ENCODE data around the gene SLC66A2. TPM values are rescaled to one million over a fixed set of nuclear protein-coding genes. Genes with fewer than 3 reads are reported as not detected.

SLC66A2 gene
- total RNA-seq, 4 donors from 2014 or later: 93.5 to 193 (median 100) TPM

GRCh38 chr18:79911344-79912270 lies 39.8 kb downstream of the SLC66A2 start:
- H3K36me3 ChIP-seq: peaks cover 10 to 24% of the 10 kb centered on the region in 2 donors
- TF ChIP-seq POLR2A (IDR thresholded peaks at IDR 0.05) (no peak), CTCF (IDR thresholded peaks at IDR 0.05) (no peak)
- H3K9me3 ChIP-seq: no peaks in the 10 kb centered on the region
- H3K4me3 ChIP-seq (replicated peaks in 1 of 3): no peak overlapping the region
- DNase-seq: no peak
- 71 to 72% methylated on average over 17 to 27 of the region's 29 CpGs for WGBS, 2 donors
- H3K27ac ChIP-seq: no peak overlapping the region
- H3K4me1 ChIP-seq: no peaks in the 10 kb centered on the region
- intact Hi-C loops (cut with DNase I): no loop called here
- no peaks in the 10 kb centered on the region for H3K27me3 ChIP-seq

- Histone ChIP-seq H3K4me3 (replicated peaks in 1 of 3) (no peak overlapping the region), H3K27ac (no peak overlapping the region), H3K4me1 (no peaks in the 10 kb centered on the region), H3K36me3 (peaks cover 10 to 19% of the 10 kb centered on the region in 2 donors), H3K9me3 (no peaks in the 10 kb centered on the region), H3K27me3 (no peaks in the 10 kb centered on the region)
- 73 to 84% methylated on average over 8 to 9 of the region's 16 CpGs for WGBS, 2 donors
- no peak for TF ChIP-seq POLR2A (IDR thresholded peaks at IDR 0.05)
- no peak for TF ChIP-seq CTCF (IDR thresholded peaks at IDR 0.05)
- intact Hi-C loops (cut with DNase I): no loop called here
- DNase-seq: no peak
Measured at GRCh38 chr18:79910563-79911343, 40.7 kb downstream of the SLC66A2 start.

GRCh38 chr18:79906706-79907105 lies 44.7 kb downstream of the SLC66A2 start:
- WGBS, 2 donors: 99 to 100% methylated on average over 2 of the region's 2 CpGs
- no peak for TF ChIP-seq CTCF (IDR thresholded peaks at IDR 0.05)
- TF ChIP-seq POLR2A (IDR thresholded peaks at IDR 0.05): no peak
- Histone ChIP-seq H3K27ac (no peak overlapping the region), H3K4me1 (no peaks in the 10 kb centered on the region), H3K9me3 (no peaks in the 10 kb centered on the region), H3K4me3 (replicated peaks in 1 of 3) (no peak overlapping the region), H3K27me3 (no peaks in the 10 kb centered on the region), H3K36me3 (peaks cover 17 to 18% of the 10 kb centered on the region in 2 donors)
- intact Hi-C loops (cut with DNase I): no loop called here
- no peak for DNase-seq

GRCh38 chr18:79905993-79906392 lies 45.5 kb downstream of the SLC66A2 start:
- Histone ChIP-seq H3K9me3 (no peaks in the 10 kb centered on the region), H3K27ac (no peak overlapping the region), H3K4me3 (replicated peaks in 1 of 3) (no peak overlapping the region), H3K36me3 (peaks cover 17 to 18% of the 10 kb centered on the region in 2 donors), H3K4me1 (no peaks in the 10 kb centered on the region), H3K27me3 (no peaks in the 10 kb centered on the region)
- intact Hi-C loops (cut with DNase I): no loop called here
- no peak for TF ChIP-seq POLR2A (IDR thresholded peaks at IDR 0.05)
- no peak for TF ChIP-seq CTCF (IDR thresholded peaks at IDR 0.05)
- WGBS, 2 donors: 85 to 86% methylated on average over 1 of the region's 1 CpG
- no peak for DNase-seq
